GM18499 (cell line): ENCODE measurements around the gene PEX6.
A peak's percentile ranks its signal among the peaks of the same experiment; 100 is the strongest.
"Not testable (repeated sequence)": the region's sequence is repeated elsewhere in the genome, so short reads cannot be mapped to it uniquely, and the experiment has no call there.

ENCODE experiments used
- ATAC-seq: cut with Tn5 transposase; IDR thresholded peaks from one replicate; pipeline ENCODE4 v1.9.1; 2021; ENCODE audit warnings: moderate number of reproducible peaks; ENCODE audit not compliant: insufficient read depth, unreplicated experiment

The PEX6 gene

DNA sequence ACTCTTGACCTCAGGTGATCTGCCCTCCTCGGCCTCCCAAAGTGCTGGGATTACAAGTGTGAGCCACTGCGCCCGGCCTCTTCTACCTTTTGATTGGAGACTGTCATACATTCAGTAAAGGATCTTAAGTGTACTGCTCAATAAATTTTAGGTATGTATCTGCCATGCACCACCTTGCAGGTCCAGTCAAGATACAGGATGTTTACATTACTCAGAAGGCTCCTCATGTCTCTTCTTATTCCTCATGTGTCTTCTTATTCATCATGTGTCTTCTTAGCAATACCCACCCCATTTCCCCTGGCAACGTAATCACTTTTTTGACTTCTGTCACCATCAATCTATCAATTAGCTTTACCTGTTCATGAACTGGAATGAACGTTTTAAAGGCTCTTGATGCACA, 26.9 kb upstream of the PEX6 start:
- no peak for ATAC-seq

DNA sequence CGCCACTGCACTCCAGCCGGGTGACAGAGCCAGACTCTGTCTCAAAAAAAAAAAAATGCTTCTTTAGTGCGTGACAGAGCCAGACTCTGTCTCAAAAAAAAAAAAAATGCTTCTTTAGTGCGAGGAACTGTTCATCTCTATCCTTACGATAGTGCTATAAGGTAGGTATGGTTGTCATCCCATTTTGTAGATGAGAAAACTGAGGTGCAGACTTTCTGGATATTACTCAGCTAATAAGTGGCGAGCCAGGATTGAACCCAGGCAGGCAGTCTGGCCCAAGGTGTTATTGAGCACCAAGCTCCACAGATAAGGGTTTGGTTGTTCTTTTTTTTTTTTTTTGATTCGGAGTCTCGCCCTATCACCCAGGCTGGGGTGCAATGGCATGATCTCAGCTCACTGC, 22.9 kb upstream of the PEX6 start:
- ATAC-seq: no peak

DNA sequence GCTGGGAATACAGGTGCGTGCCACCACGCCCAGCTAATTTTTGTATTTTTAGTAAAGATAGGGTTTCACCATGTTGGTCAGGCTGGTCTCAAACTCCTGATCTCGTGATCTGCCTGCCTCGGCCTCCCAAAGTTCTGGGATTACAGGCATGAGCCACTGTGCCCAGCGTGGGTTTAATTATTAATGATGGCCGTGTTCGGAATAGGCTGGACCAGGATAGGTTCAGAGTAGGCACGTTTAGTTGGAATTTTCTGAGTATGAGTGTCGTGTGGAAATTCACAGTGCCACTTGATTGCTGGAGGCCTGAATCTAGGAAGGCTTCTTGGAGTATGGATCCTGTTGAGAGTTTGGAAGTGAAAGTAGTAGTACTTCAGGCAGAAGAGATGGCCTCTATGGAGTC, 19.2 kb upstream of the PEX6 start:
- ATAC-seq: not testable (repeated sequence)

DNA sequence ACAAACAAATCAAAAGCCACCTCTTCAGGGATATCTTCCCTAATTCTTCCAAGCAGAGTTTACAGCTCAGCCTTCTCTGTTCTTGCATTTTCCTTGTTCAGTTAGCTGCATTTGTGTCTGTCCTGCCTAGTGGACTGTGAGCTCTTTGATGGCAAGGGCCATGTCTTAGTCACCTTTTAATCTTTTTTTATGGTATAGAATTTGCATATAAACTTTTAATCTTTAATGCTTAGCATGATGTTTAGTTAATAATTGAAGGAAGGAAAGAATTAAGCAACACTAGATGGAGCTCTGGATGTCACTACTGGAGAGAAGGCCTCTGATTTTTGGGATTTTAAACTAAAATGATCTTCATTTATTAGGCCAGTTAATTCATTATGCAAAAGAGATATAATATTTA, 17.5 kb upstream of the PEX6 start:
- no peak for ATAC-seq

DNA sequence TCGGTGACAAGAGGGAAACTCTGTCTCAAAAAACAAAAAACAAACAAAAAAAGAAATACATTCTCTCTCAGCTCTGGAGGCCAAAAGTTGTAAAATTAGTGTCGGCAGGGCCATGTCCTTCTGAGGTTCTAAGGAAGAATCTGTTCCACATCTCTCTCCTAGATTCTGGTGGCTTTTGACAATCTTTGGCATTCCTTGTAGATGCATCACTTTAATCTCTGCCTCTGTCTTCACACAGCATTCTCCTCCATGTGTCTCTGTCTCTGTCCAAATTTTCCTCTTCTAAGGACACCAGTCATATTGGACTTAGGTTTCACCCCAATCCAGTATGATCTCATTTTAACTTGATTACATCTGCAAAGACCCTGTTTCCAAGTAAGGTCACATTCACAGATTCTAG, 14.5 kb upstream of the PEX6 start:
- no peak for ATAC-seq

DNA sequence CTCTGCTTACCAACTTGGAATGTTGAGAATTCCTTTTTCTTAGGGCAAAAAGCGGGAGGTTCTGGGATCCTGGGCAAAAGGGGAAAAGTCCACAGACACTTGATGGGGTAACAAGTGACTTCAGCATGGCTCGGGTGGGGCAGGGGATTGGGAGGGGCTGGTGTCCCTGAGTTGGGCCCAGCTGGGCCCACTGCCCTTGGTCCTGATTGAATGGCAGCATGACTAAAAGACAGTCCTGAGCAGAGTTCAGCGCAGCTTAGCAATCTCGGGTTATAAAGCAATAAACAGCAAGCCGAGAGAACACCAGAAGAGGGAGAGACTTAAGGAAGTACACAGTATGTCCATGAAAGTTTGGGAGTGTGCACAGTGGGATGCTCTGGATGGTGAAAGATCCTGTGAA, 10.9 kb upstream of the PEX6 start:
- ATAC-seq: no peak

DNA sequence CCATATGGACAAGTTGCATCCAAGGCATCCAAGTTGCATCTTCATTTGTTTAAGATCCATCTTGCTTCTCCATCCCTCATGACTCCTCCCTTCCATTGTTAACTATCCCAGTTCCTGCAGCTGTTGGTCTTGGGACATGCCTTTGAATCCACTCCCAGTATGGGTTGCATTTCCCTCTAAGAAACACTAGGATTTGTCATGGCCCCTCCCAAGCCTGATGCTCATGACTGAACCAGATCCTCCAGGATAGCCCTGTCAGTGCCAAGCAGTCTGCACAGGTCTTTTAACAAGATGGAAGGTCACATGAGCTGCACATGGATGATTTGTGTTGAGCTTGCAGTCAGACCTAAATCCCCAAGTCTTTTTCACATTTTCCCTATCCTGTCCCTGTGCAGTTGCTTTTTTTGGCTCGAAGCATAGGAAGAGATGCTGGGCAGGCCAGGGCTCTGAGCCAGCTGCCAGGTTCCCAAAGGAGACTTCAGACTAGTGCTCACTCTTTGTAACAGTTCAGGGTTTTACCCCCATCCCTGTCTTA, 9.6 kb upstream of the PEX6 start:
- no peak for ATAC-seq

DNA sequence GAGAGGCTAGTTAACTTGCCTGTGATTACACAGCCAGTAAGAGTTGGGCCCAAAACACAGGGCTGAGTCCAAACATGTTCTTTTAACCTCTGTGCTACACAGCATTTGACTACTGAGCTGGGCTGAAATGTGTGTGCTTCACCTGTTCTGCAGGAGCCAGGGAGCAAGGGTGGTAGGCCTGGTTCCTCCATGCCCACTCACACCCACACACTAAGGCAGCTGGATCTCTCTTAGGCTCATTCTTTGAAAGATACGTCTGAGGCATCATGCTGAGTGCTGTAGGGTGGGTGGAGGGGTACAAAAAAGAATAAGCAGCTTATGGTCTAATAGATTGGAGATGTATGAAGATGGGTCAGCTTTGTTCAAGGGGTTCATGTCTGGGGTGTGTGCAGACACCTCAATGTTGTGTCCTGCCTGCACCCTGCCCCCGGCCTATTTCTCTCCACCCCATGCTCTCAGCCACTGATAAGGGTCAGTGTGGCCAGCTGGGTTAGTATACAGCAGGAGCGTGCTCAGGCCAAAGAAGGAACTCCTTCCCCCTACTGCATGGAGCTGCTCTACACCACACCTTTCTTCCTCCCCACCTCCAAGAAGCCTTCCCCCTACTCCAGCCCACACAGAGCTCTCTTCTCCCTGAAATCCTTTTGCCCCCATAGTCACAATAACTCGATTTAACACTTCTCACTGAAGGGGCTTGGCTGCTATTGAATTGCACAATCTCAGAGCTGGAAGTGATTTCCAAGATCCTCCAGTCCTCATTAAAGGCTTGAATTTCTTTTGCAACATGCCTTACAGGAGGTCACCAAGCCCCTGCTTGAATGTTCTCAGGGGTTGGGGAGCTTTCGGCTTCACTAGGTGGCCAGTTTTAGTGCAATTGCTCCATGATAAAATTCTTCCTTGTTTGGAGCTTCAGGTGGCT, 8.8 kb upstream of the PEX6 start:
- ATAC-seq: no peak

DNA sequence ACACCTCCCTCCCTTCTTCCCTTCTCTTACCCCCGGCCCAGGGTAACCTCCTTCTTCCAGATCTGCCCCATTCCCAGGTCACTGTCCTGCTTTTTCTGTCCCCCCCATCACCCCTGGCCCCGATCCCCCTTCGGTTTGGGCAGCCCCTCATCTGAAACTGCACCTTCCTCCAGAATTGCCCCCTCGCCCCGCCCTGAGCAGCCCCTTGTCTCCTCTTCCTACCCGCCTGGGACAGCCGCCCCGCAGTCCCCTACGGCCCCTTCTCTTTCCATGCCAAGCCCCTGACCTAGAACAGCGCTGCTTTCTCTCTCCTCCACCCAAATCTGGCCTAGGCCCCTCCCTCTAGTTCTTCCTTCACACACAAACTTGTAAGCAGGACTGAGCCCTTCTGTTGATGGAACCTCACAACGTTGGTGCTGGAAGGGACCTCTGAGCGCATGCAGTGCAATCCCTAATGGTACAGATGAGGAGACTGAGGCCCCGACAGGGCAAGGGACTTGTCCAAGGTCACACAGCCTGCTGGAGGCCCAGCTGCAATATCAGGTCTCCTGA, 6.0 kb upstream of the PEX6 start:
- no peak for ATAC-seq

DNA sequence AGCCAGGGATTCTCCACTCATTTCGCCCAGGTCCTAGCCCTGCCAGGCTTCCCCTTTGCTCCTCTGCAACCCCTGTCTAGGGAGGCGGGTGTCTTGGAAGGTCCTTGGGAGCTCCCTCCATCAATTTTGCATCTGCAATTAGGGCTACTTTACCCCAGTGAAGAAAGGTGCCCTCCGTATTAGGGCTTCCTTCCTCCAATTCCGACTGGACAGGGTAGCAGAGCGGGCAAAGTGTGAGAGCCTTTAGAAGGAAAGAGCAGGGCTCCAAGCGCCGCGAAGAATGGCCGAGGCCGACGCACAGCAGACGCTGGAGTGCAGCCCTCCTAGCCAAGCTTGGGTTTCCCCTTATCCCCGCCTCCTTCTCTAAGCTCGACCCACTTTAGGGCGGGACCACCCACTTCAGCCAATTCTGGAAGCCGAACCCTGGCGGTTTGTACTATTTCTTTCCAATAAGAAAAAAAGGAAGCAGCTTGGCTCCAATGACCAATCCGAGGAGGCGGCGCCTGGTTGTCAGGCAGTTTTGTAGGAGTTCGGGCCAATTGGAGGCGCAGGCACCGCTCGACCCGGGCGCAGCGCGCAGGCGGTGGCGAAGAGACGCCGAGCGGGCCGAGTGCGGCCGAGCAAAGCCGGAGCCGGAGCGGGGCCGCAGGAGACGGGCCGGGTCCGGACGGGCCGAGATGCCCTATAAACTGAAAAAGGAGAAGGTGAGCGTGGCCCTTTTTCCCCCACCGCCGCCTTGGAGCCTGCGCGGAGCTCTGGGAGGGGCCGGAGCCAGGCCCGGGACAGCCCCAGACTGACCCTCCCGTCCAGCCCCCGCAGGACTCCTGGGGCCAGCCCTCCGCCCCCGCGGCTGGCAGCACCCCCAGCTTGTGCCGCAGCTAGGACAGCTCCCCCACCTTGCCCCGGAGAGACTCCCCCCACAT, 5.3 kb upstream of the PEX6 start, which contains the start of gene PPP2R5D:
PPP2R5D (plus strand) TSS at position 570 of the 923 bp plus-strand sequence; CDS start at position 678, 108 bp downstream.
- peak; percentile 89 for ATAC-seq

DNA sequence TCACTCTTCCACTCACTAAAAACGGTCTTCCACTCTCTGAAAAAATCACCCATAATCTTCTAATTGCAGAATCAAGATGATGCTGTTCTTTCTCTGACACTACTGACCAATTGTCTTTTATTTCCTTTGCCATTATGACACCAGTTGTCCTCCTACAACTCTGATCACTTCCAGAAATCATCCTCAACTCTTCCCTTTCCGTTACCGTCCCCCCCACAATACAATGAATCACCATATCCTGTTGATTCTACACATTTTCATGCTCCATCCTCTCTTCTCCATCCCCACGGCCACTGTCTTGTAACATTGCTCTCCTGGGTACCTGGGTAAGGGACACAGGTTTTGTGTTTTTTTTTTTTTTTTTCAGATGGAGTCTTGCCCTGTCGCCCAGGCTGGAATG, 2.9 kb upstream of the PEX6 start:
- no peak for ATAC-seq

DNA sequence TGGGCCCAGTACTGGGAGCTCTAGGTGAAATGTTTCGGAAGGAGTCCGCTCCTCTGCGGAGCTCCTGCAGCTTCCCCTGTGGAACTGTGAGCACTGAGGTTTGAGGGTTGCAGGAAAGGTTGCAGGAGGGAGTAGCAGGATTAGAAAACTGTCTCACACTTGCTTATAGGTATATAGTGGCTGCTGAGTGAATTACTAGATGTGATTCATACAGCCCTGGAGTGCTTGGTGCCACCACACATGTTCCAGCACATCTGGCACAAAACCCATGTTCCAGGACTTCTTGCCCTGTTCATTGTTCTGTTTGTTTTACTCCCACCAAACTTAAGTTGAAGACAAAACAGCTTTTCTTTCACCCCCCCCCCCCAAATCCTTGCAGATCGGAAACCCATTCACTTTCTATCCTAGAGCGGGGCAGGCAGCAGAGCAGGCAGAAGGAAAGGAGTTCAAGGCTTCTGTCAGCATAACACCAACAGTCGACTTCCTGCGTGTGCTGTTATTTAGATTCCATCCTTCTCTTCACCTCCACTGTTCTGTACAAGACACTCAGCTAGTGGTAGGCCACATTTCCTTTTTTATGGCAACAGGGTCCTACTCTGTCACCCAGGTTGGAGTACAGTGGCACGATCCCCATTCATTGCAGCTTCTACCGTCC, 669 bp upstream of the PEX6 start:
- ATAC-seq: no peak

DNA sequence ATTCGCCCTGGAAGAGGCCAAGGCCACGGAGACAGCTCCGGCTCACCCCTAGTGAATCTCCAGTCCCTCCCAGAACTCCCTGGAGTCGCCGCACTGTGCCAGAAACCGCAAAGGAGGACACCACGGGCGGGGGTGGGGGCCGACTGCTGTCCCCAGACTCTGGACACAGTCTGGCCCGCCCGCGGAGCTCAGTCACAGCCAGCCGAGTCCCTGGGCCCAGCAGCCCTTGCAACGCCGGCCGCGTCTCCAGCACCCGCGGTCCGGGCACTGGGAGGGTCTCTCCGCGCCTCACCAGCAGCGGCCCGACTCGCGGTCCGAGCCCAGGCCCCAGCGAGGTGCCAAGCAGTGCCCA, 518 bp downstream of the PEX6 start:
- no peak for ATAC-seq

DNA sequence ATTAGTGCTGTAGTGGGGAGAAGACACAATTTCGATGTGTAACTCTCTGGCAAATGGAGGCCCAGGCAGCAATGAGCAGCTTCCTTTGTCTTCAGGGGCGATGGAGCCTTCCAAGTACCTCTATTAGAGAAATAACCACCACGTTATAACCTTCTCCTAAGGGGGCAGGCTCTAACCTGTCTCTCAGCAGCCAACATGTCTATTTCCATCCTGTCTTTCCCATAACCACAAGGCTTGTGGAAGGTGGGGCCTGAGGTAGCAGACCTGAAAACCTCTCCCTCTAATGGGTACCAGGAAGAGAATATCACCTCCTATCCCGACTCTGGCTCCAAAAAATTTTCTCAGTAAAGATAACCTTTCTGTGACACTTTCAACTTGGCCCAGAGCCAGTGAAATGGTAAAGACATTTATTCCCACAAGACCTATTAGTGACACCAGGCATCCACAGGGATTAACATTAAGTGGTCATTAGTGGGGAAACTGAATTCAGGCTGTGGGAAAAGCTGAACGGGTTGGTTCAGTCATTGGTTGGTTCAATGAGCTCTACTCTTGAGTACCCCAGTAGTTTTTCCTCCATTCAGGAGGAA, 4.0 kb downstream of the PEX6 start:
- no peak for ATAC-seq

DNA sequence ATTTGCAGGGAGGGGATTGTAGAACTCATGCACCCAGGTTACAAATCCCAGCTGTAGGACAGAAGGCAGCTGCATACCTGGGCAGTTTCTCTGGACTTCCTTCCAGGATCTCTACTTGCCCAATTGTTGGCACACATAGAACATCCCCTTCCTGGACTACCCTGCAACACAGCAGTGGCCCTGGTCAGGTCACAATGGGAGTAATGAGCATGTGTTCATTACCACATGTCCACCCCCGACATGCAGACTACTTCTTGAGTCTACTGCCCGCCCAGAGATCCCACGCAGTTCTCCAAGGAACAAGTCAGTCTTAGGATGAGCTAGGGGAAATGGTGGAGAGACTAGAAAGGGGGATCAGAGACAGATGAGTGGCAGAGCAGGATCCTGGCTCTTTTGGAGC, 5.1 kb downstream of the PEX6 start:
- no peak for ATAC-seq

DNA sequence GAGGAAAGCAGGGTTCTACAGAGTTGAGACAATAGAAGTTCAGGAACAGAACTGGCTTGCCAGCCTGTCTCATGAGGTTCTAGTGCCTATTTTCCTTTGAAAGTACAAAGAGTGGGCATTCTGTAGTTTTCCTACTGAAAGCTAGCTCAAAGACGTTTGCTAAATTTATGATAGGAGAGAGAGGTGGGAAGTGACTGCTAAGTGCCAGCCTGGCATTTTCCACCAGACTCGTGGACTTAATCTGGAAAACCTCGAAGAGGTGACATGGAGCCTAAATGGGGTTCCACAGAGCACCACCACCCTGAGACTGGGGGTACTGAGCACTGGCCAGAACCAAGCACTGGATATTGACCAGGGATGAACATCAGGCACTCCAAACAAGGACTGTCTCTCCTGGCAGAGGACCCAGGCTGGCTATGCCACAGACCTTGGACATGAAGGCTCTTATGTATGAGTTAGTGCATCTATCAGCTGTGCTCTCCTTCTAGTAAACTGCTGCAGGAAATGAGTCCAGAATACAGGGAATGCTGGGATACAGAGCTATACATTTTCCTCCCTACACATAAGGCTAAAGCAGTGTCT, 7.1 kb downstream of the PEX6 start:
- ATAC-seq: no peak

DNA sequence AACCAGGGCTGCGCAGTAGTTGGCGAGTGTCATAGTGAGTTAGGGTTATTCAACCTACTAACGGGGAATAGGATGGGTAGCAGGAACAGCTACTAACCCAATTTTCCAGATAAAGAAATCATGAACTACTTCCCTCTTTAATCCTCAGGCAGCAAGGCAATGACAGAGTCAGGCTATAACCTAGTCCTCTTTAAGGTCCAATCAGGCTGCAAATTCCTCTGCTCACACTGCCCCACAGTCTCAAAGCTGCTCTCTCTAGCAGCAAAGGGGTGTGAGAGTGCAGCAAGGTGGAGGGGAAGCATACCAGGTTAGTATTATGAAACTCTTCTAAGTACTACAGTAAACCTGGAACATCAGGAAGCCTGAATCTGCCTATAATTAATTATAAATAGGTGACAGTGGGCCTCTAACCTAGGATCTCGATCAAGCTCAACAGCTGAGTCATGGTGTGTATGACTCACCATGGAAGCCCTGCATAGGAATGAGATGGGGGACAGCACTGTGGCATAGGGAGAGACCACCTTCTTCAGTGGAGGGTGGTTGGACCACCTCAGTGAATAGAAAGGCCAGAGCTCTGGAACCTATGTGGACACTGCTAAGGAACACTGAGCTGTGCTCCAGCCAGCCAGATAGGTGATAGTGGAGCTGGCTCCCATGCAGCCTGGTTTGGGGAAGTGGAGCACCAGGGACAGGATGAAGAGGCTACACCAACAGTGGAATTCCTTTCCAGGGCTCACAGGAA, 7.9 kb downstream of the PEX6 start:
- no peak for ATAC-seq

DNA sequence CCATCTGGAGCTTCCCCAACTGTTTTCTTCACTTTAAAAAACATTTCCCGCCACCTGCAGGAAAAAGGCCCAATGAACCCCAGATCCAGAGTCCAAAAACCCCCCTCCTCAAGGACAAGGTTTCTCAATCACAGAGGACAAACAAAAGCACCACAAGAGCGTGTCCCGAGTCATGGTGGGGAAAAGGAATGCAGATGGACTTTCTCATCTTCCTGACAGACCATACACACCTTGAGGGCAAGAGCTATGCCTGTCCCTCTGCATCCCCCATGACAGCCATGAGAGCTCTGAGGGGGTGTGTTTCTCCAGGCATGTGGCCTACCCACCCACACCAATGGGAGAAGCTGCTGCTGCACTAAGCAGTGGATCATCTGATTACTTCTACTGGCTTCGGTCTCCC, 9.0 kb downstream of the PEX6 start:
- ATAC-seq: no peak

DNA sequence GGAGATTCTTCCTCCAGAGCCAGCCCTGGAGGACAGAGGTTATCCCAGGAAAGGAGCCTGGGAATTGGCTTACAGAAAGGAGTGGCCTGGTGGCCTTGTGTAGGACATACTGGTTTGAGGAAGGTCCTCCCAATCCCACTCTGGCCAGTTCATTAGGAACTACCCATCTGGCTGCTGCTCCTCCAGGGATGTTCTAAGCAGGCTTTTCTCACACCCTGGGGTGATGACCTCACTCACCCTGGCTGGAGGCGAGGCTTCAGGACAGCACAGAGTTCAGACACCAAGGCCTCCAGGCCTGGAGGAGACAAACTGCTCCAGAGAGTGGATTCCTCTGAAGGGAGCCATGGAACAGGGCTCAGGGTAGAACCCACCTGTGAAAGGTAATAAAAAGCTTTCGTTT, 9.6 kb downstream of the PEX6 start:
- ATAC-seq: no peak
